ACC112 (cell line): ENCODE results near the gene FREM2.

Source experiments
- H2AFZ ChIP-seq: fragments of 200-600 bp; sonication (generic); one replicate; pipeline ENCODE4 v1.6.0; 2017; ENCODE audit warnings: antibody characterized with exemption, low read length; ENCODE audit not compliant: unreplicated experiment
- H3K27ac ChIP-seq: fragments of 200-600 bp; sonication (generic); 2 replicates; pipeline ENCODE4 v1.5.1; 2014; ENCODE audit warnings: low read depth, mild to moderate bottlenecking, antibody characterized with exemption, low read length, moderate library complexity
- H3K27me3 ChIP-seq: fragments of 200-600 bp; sonication (generic); 2 replicates; pipeline ENCODE4 v1.6.1; 2014; ENCODE audit warnings: mild to moderate bottlenecking, antibody characterized with exemption, low read length, moderate library complexity, mixed read lengths; ENCODE audit not compliant: insufficient read depth
- H3K36me3 ChIP-seq: fragments of 200-600 bp; sonication (generic); 2 replicates; pipeline ENCODE4 v1.6.1; 2016; ENCODE audit warnings: mild to moderate bottlenecking, antibody characterized with exemption, low read length, moderate library complexity, mixed read lengths; ENCODE audit not compliant: insufficient read depth
- H3K4me1 ChIP-seq: fragments of 200-600 bp; sonication (generic); one replicate; pipeline ENCODE4 v1.6.1; 2016; ENCODE audit warnings: low read length, mixed read lengths; ENCODE audit not compliant: insufficient read depth, unreplicated experiment, control insufficient read depth
- H3K4me3 ChIP-seq: fragments of 200-600 bp; sonication (generic); 2 replicates; pipeline ENCODE4 v1.5.1; 2014; ENCODE audit warnings: mild to moderate bottlenecking, low read depth, low read length
- H3K79me2 ChIP-seq: fragments of 200-600 bp; sonication (generic); one replicate; pipeline ENCODE4 v1.6.0; 2016; ENCODE audit warnings: low read length; ENCODE audit not compliant: control insufficient read depth, unreplicated experiment, insufficient read depth

Gene FREM2

GRCh38 chr13:38686577-38687245 is at the start of gene FREM2:
Gene FREM2, plus strand, starts transcription at chr13:38687077. Its CDS starts 268 bp downstream, at chr13:38687345.
- H3K4me3 ChIP-seq, result peak within 1 kb of the TSS; percentile 65
- peak within 1 kb of the TSS; percentile 23 for H2AFZ ChIP-seq
- no peaks in the 10 kb centered on the region for H3K36me3 ChIP-seq
- H3K4me1 ChIP-seq, result peaks cover 6% of the 10 kb centered on the region
- no peaks in the 10 kb centered on the region for H3K79me2 ChIP-seq
- no peak within 1 kb of the TSS for H3K27ac ChIP-seq
- peaks cover 90% of the 10 kb centered on the region for H3K27me3 ChIP-seq

GRCh38 chr13:38637576-38637975 is 49.3 kb upstream of the FREM2 start:
- Histone ChIP-seq H3K36me3 (no peaks in the 10 kb centered on the region), H2AFZ (no peak overlapping the region), H3K4me3 (no peak overlapping the region), H3K27me3 (no peaks in the 10 kb centered on the region; the same call in 1 of the 2 replicates), H3K79me2 (no peaks in the 10 kb centered on the region), H3K27ac (no peak overlapping the region), H3K4me1 (no peaks in the 10 kb centered on the region)

DNA sequence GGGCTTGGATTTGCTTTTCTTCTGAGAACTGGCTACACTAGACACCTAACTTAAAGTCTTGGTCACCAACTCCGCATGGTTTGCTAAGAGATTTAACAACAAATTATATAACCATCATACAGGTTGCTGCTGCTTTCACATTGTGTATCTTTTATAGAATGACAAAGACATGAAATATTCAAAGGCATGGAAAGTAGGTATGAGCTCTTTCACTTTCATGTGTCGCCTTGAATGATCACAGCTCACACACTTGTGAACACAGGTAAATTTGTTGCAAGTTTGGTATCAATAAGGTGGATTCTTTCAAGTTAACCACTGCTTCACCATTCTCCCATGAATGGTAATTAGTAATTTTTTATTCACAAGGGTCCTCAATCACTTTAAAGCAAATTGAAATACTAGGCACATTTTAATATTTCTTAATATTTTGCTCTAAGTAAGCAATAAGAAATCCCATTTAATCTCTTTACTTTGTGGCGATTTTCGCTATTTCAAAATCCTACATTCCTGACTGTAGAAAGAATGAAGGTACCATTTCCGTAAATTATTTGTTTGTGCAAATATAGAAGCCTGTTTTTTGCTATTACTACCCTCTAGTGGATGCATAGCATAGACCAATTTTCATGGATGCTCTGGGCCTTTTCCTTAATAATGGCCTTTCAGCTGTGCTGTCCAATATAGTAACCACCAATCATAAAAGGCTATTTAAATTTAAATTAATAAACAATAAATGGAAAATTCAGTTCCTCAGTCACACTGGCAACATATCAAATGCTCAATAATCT is 45.5 kb upstream of the FREM2 start:
- Histone ChIP-seq H3K4me3 (no peak overlapping the region), H2AFZ (no peak overlapping the region), H3K4me1 (no peaks in the 10 kb centered on the region), H3K27ac (no peak overlapping the region), H3K27me3 (no peaks in the 10 kb centered on the region), H3K36me3 (no peaks in the 10 kb centered on the region), H3K79me2 (no peaks in the 10 kb centered on the region)

DNA sequence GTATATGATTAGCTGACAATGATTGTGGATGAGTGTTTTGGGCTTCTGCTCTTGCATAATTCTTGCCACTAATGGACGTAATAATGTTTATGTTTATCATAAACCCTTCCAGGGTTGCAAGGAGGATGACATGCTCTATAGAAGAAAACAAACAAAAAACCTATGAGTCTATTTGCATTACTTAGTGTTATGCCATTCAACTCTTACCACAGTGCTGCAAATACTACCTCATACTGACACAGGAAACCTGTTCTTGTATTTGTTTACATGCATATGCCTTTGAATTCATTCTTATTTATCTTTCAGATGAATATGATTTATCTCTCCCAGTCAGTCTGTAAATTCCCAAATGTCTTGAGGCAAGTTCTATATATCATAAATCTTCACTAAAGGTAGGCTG is 39.6 kb upstream of the FREM2 start:
- Histone ChIP-seq H3K4me1 (no peaks in the 10 kb centered on the region), H2AFZ (no peak overlapping the region), H3K27me3 (no peaks in the 10 kb centered on the region), H3K4me3 (no peak overlapping the region), H3K79me2 (no peaks in the 10 kb centered on the region), H3K27ac (no peak overlapping the region), H3K36me3 (no peaks in the 10 kb centered on the region)

DNA sequence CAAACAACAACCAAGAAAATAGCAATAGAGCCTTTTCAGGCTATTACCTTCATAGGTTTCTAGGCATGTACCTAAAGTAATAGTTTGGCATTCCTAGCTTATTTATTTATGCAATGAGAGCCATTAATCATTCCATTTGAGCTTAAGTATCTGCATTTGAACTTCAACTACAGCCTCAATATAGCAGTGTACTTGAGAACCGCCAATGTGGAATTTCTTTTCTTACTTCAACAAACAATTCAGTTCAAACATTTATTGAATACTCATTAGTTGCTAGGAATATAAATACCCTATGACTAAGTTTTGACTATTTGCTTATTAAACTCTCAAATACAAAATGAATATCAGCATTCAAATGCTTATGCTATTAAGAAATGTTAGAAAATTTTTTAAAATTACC is 38.0 kb upstream of the FREM2 start:
- Histone ChIP-seq H3K36me3 (no peaks in the 10 kb centered on the region), H3K27me3 (no peaks in the 10 kb centered on the region), H3K27ac (no peak overlapping the region), H3K4me3 (no peak overlapping the region), H3K4me1 (no peaks in the 10 kb centered on the region), H3K79me2 (no peaks in the 10 kb centered on the region), H2AFZ (no peak overlapping the region)

DNA sequence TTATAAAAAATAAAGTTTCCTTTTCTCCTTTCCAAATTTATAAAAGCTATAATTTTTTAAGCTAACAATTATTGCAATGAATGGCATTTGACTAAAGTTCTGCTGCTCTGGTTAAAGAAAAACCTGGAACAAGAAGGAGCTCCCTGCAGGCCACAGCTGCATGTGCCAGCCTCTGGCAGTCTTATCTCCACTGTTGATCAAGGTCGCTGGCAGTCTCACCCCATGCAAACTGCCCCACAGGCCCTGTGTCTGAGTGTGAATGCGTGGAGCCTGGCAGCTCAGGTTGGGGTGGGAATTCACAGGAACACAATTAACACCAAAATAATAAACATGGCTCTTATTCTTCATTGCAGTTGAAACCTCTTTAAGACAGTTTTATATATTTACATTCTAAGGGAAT is 30.2 kb upstream of the FREM2 start:
- H3K4me1 ChIP-seq, result peaks cover 4% of the 10 kb centered on the region
- no peaks in the 10 kb centered on the region for H3K36me3 ChIP-seq
- H3K27me3 ChIP-seq, result no peaks in the 10 kb centered on the region
- H3K27ac ChIP-seq, result no peak overlapping the region
- no peaks in the 10 kb centered on the region for H3K79me2 ChIP-seq
- H2AFZ ChIP-seq, result peak overlapping the region; percentile 27
- no peak overlapping the region for H3K4me3 ChIP-seq

DNA sequence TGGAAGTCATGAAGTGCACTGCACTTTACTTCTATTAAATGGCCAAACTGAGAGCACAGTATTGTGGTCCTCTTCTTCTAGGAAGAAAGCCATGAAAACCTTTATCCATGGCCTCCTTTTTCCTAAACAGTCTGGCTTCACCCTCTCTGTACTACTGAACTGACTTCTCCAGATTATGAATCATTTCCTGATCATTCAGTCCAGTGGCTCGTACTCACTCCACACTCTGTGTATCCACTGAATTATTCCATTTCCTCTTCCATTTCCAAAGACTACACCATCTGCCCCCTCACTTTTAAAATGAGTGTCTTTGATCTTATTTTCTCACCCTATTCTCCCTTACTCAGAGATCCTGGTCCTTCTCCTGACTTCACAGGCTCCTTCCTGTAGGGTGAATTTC is 29.7 kb upstream of the FREM2 start:
- H2AFZ ChIP-seq, result peak overlapping the region; percentile 27
- no peak overlapping the region for H3K27ac ChIP-seq
- no peaks in the 10 kb centered on the region for H3K27me3 ChIP-seq
- H3K4me1 ChIP-seq, result peaks cover 4% of the 10 kb centered on the region
- H3K4me3 ChIP-seq, result no peak overlapping the region
- H3K79me2 ChIP-seq, result no peaks in the 10 kb centered on the region
- H3K36me3 ChIP-seq, result no peaks in the 10 kb centered on the region

- H3K79me2 ChIP-seq, result no peaks in the 10 kb centered on the region
- H3K4me3 ChIP-seq, result no peak overlapping the region
- H3K27ac ChIP-seq, result no peak overlapping the region
- peaks cover 4% of the 10 kb centered on the region for H3K4me1 ChIP-seq
- H3K27me3 ChIP-seq, result peaks cover 8% of the 10 kb centered on the region
- no peaks in the 10 kb centered on the region for H3K36me3 ChIP-seq
- no peak overlapping the region for H2AFZ ChIP-seq
Measured at GRCh38 chr13:38658906-38659305, 28.0 kb upstream of the FREM2 start.

DNA sequence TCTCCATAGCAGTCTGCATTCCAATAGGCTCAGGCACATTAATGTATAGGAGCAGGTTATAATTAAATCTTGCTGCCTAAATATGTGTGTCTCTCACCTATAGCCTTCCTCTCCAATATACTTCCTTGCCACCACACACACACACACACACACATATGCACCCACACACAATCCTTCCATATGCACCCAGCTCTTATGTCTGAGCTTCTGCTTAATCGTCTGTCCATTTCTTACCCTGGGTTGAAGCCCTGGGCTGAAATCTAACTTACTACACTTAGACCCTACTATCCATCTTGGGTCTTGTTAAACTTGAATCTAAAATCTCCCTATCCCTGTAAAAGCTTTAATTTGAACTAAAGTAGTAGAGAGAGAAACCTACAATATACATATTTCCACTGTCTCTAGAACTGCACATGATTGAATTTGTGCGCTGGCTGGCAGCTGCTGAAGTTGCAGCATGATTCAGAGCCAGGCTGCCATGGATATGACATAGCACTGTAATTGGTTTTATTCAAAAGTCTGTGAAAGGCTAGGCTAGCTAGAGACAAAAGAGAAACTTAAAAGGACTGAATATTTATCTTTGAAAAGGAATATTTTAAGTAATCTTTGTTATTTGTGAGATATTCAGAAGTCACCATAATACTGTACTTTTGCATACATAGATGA is 25.7 kb upstream of the FREM2 start:
- Histone ChIP-seq H3K4me3 (no peak overlapping the region), H3K79me2 (no peaks in the 10 kb centered on the region), H3K27me3 (peaks cover 28% of the 10 kb centered on the region), H3K36me3 (no peaks in the 10 kb centered on the region), H2AFZ (no peak overlapping the region), H3K27ac (no peak overlapping the region), H3K4me1 (peaks cover 4% of the 10 kb centered on the region)

GRCh38 chr13:38662362-38662761 is 24.5 kb upstream of the FREM2 start:
- H3K4me1 ChIP-seq, result no peaks in the 10 kb centered on the region
- no peaks in the 10 kb centered on the region for H3K36me3 ChIP-seq
- H2AFZ ChIP-seq, result no peak overlapping the region

More at GRCh38 chr13:38662362-38662761, 24.5 kb upstream of the FREM2 start:
- no peaks in the 10 kb centered on the region for H3K79me2 ChIP-seq
- H3K27ac ChIP-seq, result no peak overlapping the region
- no peak overlapping the region for H3K4me3 ChIP-seq
- peaks cover 37% of the 10 kb centered on the region for H3K27me3 ChIP-seq
